Activated T-helper 17 cell treated with anti-CD3 and anti-CD28 coated beads, Interleukin-2, amount 50 U/mL, for 72 hours (primary cell): ENCODE measurements around the gene HS3ST5. TPM values are rescaled to one million over a fixed set of nuclear protein-coding genes. Genes with fewer than 3 reads are reported as not detected.

Experiments
- ATAC-seq: fragments of 150-1000 bp; cut with Tn5 transposase; replicated peaks from 2 replicates; pipeline ENCODE4 v1.10.0; 2021; ENCODE audit warnings: mild to moderate bottlenecking, moderate library complexity
- H3K27ac Mint-ChIP-seq: one replicate; pipeline ENCODE4 v1.8.0; 2022; ENCODE audit warnings: mixed read lengths
- H3K27me3 Mint-ChIP-seq: one replicate; pipeline ENCODE4 v1.8.0; 2022; ENCODE audit warnings: mixed read lengths
- H3K36me3 Mint-ChIP-seq: one replicate; pipeline ENCODE4 v1.8.0; 2022; ENCODE audit warnings: low read depth, mild to moderate bottlenecking, mixed read lengths
- H3K4me1 Mint-ChIP-seq: one replicate; pipeline ENCODE4 v1.8.0; 2022; ENCODE audit warnings: mixed read lengths
- H3K4me3 Mint-ChIP-seq: one replicate; pipeline ENCODE4 v1.8.0; 2022; ENCODE audit warnings: mild to moderate bottlenecking, mixed read lengths
- H3K9me3 Mint-ChIP-seq: one replicate; pipeline ENCODE4 v1.8.0; 2022; ENCODE audit warnings: mixed read lengths
- total RNA-seq, 2 donors: library from RNA; stranded (reverse); gene quantifications; one replicate each; pipeline ENCODE4 v1.2.3, GENCODE V29; 2022

HS3ST5 gene
- not detected for total RNA-seq

GRCh38 chr6:114342826-114343781 lies at the start of gene HS3ST5:
Gene HS3ST5 (minus strand): TSS chr6:114343023. CDS start chr6:114062845, 280,178 bp downstream.
- Mint-ChIP-seq H3K9me3 (no peaks in the 10 kb centered on the region), H3K4me3 (peak within 1 kb of the TSS; percentile 37), H3K36me3 (no peaks in the 10 kb centered on the region), H3K27ac (no peak within 1 kb of the TSS), H3K27me3 (peaks cover 46% of the 10 kb centered on the region), H3K4me1 (no peaks in the 10 kb centered on the region)
- no peak for ATAC-seq

- Mint-ChIP-seq H3K9me3 (no peaks in the 10 kb centered on the region), H3K4me1 (no peaks in the 10 kb centered on the region), H3K4me3 (no peak overlapping the region), H3K36me3 (no peaks in the 10 kb centered on the region), H3K27me3 (peaks cover 3% of the 10 kb centered on the region), H3K27ac (no peak overlapping the region)
- no peak for ATAC-seq
Observed at GRCh38 chr6:114390176-114390575, 47.4 kb upstream of the HS3ST5 start.

GRCh38 chr6:114389111-114389510 lies 46.3 kb upstream of the HS3ST5 start:
- no peak for ATAC-seq
- H3K9me3 Mint-ChIP-seq: no peaks in the 10 kb centered on the region
- H3K36me3 Mint-ChIP-seq: no peaks in the 10 kb centered on the region
- no peaks in the 10 kb centered on the region for H3K4me1 Mint-ChIP-seq
- H3K27me3 Mint-ChIP-seq: peaks cover 3% of the 10 kb centered on the region
- no peak overlapping the region for H3K27ac Mint-ChIP-seq
- no peak overlapping the region for H3K4me3 Mint-ChIP-seq

- no peaks in the 10 kb centered on the region for H3K36me3 Mint-ChIP-seq
- no peak overlapping the region for H3K4me3 Mint-ChIP-seq
- H3K27ac Mint-ChIP-seq: no peak overlapping the region
- no peaks in the 10 kb centered on the region for H3K4me1 Mint-ChIP-seq
- no peaks in the 10 kb centered on the region for H3K9me3 Mint-ChIP-seq
- no peak for ATAC-seq
- no peaks in the 10 kb centered on the region for H3K27me3 Mint-ChIP-seq
Observed at GRCh38 chr6:114382406-114382805, 39.6 kb upstream of the HS3ST5 start.

GRCh38 chr6:114377881-114378280 lies 35.1 kb upstream of the HS3ST5 start:
- no peaks in the 10 kb centered on the region for H3K36me3 Mint-ChIP-seq
- H3K27me3 Mint-ChIP-seq: no peaks in the 10 kb centered on the region
- H3K4me1 Mint-ChIP-seq: no peaks in the 10 kb centered on the region
- no peak overlapping the region for H3K27ac Mint-ChIP-seq
- no peak overlapping the region for H3K4me3 Mint-ChIP-seq
- no peak for ATAC-seq
- no peaks in the 10 kb centered on the region for H3K9me3 Mint-ChIP-seq

GRCh38 chr6:114376611-114377175 lies 33.9 kb upstream of the HS3ST5 start:
- H3K4me3 Mint-ChIP-seq: no peak overlapping the region
- no peak overlapping the region for H3K27ac Mint-ChIP-seq
- no peak for ATAC-seq
- no peaks in the 10 kb centered on the region for H3K4me1 Mint-ChIP-seq
- no peaks in the 10 kb centered on the region for H3K27me3 Mint-ChIP-seq
- H3K36me3 Mint-ChIP-seq: no peaks in the 10 kb centered on the region
- no peaks in the 10 kb centered on the region for H3K9me3 Mint-ChIP-seq

- no peaks in the 10 kb centered on the region for H3K27me3 Mint-ChIP-seq
- H3K9me3 Mint-ChIP-seq: no peaks in the 10 kb centered on the region
- no peak for ATAC-seq
- H3K4me3 Mint-ChIP-seq: no peak overlapping the region
- no peaks in the 10 kb centered on the region for H3K36me3 Mint-ChIP-seq
- H3K27ac Mint-ChIP-seq: no peak overlapping the region
- H3K4me1 Mint-ChIP-seq: no peaks in the 10 kb centered on the region
Observed at GRCh38 chr6:114375541-114376192, 32.8 kb upstream of the HS3ST5 start.

- Mint-ChIP-seq H3K4me1 (no peaks in the 10 kb centered on the region), H3K36me3 (no peaks in the 10 kb centered on the region), H3K27ac (no peak overlapping the region), H3K27me3 (peaks cover 3% of the 10 kb centered on the region), H3K4me3 (no peak overlapping the region), H3K9me3 (no peaks in the 10 kb centered on the region)
- ATAC-seq: no peak
Observed at GRCh38 chr6:114367315-114367961, 24.6 kb upstream of the HS3ST5 start.

GRCh38 chr6:114366899-114367298 lies 24.1 kb upstream of the HS3ST5 start:
- Mint-ChIP-seq H3K27ac (no peak overlapping the region), H3K27me3 (peaks cover 4% of the 10 kb centered on the region), H3K4me1 (no peaks in the 10 kb centered on the region), H3K9me3 (no peaks in the 10 kb centered on the region), H3K36me3 (no peaks in the 10 kb centered on the region), H3K4me3 (no peak overlapping the region)
- ATAC-seq: no peak

GRCh38 chr6:114364301-114364700 lies 21.5 kb upstream of the HS3ST5 start:
- ATAC-seq: no peak
- peaks cover 4% of the 10 kb centered on the region for H3K27me3 Mint-ChIP-seq
- no peaks in the 10 kb centered on the region for H3K4me1 Mint-ChIP-seq
- no peaks in the 10 kb centered on the region for H3K9me3 Mint-ChIP-seq
- H3K36me3 Mint-ChIP-seq: no peaks in the 10 kb centered on the region
- no peak overlapping the region for H3K4me3 Mint-ChIP-seq
- no peak overlapping the region for H3K27ac Mint-ChIP-seq

- Mint-ChIP-seq H3K4me1 (no peaks in the 10 kb centered on the region), H3K27me3 (peaks cover 4% of the 10 kb centered on the region), H3K4me3 (no peak overlapping the region), H3K9me3 (no peaks in the 10 kb centered on the region), H3K36me3 (no peaks in the 10 kb centered on the region), H3K27ac (no peak overlapping the region)
- no peak for ATAC-seq
Observed at GRCh38 chr6:114362957-114363356, 20.1 kb upstream of the HS3ST5 start.

GRCh38 chr6:114362396-114362795 lies 19.6 kb upstream of the HS3ST5 start:
- H3K27ac Mint-ChIP-seq: no peak overlapping the region
- H3K9me3 Mint-ChIP-seq: no peaks in the 10 kb centered on the region
- H3K27me3 Mint-ChIP-seq: peaks cover 4% of the 10 kb centered on the region
- H3K4me3 Mint-ChIP-seq: no peak overlapping the region
- H3K4me1 Mint-ChIP-seq: no peaks in the 10 kb centered on the region
- H3K36me3 Mint-ChIP-seq: no peaks in the 10 kb centered on the region
- ATAC-seq: no peak

GRCh38 chr6:114361036-114361435 lies 18.2 kb upstream of the HS3ST5 start:
- H3K27ac Mint-ChIP-seq: no peak overlapping the region
- no peaks in the 10 kb centered on the region for H3K9me3 Mint-ChIP-seq
- ATAC-seq: no peak
- H3K4me1 Mint-ChIP-seq: no peaks in the 10 kb centered on the region
- H3K27me3 Mint-ChIP-seq: peaks cover 4% of the 10 kb centered on the region
- H3K36me3 Mint-ChIP-seq: no peaks in the 10 kb centered on the region
- no peak overlapping the region for H3K4me3 Mint-ChIP-seq

- no peak overlapping the region for H3K4me3 Mint-ChIP-seq
- no peak overlapping the region for H3K27ac Mint-ChIP-seq
- no peak for ATAC-seq
- H3K36me3 Mint-ChIP-seq: no peaks in the 10 kb centered on the region
- H3K9me3 Mint-ChIP-seq: no peaks in the 10 kb centered on the region
- peaks cover 4% of the 10 kb centered on the region for H3K27me3 Mint-ChIP-seq
- no peaks in the 10 kb centered on the region for H3K4me1 Mint-ChIP-seq
Observed at GRCh38 chr6:114355300-114355699, 12.5 kb upstream of the HS3ST5 start.
